HK-2 (cell line): ENCODE data around the gene PSMC5.
"Not testable (repeated sequence)": the region's sequence is repeated elsewhere in the genome, so short reads cannot be mapped to it uniquely, and the experiment has no call there.

Experiments used
- DNase-seq: peaks from one replicate; pipeline ENCODE4 v3.0.0-alpha.2; 2018; ENCODE audit not compliant: unreplicated experiment

The PSMC5 gene

GRCh38 chr17:63838631-63839171, 11.5 kb downstream of the PSMC5 start:
- no peak for DNase-seq

- no peak for DNase-seq
Observed at GRCh38 chr17:63840591-63841349, 13.5 kb downstream of the PSMC5 start.

DNA sequence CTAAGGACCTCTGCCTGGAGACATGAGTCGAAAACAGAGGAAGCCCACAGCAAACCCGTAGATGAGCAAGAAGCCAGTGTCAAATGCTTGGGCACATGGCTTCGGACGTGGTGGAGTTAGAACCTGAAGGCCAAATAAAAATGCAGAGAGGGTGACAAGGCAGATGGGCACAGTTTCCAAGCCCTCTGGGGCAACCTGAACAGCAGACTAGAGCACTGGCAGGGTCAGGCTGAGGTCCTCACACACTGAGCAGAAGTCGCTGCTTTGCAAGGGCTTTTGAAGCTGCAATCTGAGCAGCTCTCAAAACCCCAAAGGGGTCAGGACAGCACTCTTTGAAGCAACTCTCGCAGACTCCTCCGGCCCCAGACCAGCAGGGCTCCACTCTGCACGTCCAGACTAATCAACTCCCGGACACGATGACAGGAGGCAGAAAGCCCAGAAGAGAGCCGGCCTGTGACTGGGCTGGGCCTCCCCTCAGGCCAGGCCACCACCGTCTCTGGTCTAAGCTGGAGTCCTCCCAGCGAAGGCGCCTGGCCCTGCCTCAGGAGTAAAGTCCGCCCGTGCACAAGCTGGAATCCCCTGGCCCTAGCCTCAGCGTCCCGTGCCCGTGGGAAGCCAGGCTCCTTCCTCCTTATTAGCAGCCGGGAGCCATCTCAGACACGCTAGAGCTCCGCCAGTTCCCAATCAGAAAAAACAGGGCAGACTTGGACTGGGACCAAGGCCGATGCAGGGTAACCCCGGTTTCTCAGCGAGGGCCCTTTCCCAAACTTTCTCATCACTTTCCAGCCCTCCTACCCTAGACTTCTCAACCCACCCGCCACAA, 14.3 kb downstream of the PSMC5 start:
- DNase-seq = peak; percentile 57

- DNase-seq = peak; percentile 43
Observed at GRCh38 chr17:63842173-63842539, 14.9 kb downstream of the PSMC5 start.

GRCh38 chr17:63842540-63843386, 15.5 kb downstream of the PSMC5 start, which contains the start of gene SMARCD2:
Gene SMARCD2 (minus strand): TSS chr17:63842685. CDS start chr17:63842674, 11 bp downstream.
- peak; percentile 99 for DNase-seq

DNA sequence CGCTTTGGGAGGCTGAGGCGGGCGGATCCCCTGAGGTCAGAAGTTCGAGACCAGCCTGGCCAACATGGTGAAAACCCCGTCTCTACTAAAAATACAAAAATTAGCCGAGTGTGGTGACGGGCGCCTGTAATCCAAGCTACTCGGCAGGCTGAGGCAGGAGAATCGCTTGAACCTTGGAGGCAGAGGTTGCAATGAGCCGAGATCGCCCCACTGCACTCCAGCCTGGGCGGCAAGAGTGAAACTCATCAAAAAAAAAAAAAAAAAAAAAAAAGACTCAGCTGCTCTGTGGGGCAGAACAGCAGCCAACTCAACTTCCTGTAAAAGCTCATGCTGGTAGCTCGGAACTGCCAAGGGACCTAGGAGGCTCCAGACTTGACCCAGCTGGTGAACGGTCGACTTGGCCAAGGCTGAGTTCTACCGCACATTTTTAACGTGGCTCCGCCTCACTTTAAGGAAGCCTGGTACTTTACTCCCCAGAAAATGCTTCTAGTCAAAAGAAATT, 16.2 kb downstream of the PSMC5 start:
- peak; percentile 67 for DNase-seq

DNA sequence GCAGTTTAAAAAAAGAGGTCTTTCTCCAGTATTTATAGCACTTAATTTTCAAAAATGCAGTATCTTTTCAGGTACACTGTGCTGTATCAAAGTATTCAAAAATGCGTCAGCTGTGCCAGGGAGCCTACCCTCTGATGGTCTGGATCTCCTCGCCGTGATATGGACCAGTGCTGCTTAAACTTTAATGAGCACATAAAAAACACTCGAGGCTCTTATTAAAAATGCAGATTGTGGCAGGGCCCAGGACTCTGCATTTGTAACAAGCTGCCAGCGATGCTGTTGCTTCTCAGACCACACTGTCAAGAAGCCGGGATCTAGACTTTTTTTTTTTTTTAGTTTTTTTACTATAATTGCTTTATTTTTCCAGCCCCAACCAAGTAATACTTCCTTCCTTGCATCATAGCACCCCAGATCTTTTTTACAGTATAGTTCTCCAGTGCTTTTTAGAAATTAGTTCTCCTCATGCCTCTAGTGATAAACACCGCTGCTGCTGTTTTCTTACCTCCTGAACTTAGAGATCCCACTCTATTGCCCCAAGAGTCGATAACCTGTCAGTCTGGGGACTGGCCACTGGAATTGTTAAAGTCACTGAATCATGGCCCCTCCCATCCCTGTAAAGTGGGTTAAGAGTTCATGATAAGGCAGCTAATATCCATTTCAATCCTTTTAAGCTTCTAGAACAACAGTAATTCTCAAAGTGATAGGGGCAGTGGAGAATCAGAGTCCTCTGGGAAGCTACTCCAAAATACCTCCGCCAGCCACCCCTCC, 16.9 kb downstream of the PSMC5 start:
- DNase-seq = no peak

- no peak for DNase-seq
Observed at GRCh38 chr17:63845509-63845908, 18.3 kb downstream of the PSMC5 start.

DNA sequence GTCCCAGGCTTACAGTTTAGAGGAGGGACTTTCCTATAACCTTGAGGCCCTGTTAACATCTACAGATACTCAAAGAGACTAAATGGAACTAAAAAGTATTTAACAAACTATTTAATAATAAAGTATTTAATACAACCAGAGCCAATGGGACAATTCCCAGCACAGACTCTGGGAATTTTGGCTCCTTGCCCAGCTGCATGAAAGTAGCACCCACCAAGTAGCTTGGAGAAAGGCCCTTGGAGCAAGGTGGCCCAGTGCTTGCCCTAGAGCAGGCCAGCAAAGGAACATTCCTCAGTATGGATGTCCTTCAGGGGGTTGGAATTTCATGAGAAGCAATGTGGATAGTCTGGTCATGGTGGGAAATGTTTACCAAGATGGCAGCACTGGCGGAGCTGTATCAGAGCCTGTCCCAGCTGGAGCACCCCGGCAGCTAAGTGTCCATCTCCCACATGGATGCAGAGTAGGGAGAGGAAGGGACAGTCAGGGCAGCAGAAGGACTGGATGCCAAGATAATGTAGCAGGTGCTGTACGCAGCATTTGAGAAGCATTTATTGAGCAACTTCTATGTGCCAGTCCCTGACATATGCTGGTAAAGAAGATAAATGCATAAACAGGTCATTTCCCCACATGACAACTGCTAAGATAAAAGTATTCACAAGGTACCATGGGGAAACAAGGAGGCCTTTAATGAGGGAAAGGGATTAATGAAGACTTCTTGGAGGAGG, 20.5 kb downstream of the PSMC5 start:
- DNase-seq = no peak

- peak; percentile 99 for DNase-seq
Observed at GRCh38 chr17:63848834-63849689, 21.8 kb downstream of the PSMC5 start.

- no peak for DNase-seq
Observed at GRCh38 chr17:63850401-63850800, 23.2 kb downstream of the PSMC5 start.

GRCh38 chr17:63853260-63853659, 26.0 kb downstream of the PSMC5 start:
- DNase-seq = no peak

GRCh38 chr17:63854709-63855108, 27.5 kb downstream of the PSMC5 start:
- DNase-seq = no peak

DNA sequence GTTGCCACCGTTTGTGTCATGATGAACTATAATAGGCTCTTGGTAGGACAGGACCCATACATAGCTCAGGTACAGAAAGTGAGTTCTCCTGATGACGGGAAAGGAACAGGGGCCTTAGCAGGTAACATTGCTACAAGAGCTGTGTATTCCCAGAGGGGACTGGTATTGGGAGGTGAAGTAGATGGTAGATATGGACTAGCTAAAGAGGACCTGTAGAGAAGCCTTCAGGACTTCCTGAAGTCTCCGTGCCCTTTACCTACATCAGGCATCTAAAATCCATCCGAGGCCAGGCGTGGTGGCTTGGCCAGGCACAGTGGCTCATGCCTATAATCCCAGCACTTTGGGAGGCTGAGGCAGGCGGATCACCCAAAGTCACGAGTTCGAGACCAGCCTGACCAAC, 28.0 kb downstream of the PSMC5 start:
- DNase-seq = no peak

DNA sequence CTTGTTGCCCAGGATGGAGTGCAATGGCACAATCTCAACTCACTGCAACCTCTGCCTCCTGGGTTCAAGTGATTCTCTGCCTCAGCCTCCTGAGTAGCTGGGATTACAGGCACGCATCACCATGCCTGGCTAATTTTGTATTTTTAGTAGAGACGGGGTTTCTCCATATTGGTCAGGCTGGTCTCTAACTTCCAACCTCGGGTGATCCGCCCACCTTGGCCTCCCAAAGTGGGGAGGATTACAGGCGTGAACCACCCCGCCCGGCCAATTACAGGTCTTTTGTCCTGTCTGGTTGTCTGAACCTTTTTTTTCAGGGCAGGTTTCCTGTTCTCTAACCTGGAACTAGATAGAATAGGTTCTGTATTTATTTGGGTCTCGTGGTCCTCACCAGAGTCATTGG, 29.2 kb downstream of the PSMC5 start:
- not testable (repeated sequence) for DNase-seq

DNA sequence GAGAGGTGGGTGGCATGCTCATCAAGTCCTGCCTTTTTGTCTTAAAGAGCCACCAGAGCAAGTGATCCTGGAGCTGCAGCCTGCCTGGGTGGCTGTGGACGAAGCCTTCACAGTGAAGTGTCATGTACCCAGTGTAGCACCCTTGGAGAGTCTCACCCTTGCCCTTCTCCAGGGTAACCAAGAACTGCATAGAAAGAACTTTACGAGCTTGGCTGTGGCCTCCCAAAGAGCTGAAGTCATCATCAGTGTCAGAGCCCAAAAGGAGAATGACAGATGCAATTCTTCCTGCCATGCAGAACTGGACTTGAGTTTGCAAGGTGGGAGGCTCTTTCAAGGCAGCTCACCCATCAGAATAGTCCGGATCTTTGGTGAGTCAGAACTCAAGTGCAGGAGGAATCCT, 32.0 kb downstream of the PSMC5 start:
- DNase-seq = no peak

- DNase-seq = not testable (repeated sequence)
Observed at GRCh38 chr17:63866625-63867024, 39.4 kb downstream of the PSMC5 start.

GRCh38 chr17:63869491-63870291, 42.5 kb downstream of the PSMC5 start:
- DNase-seq = not testable (repeated sequence)
